RWPE2 (cell line): ENCODE results near the gene FBXL7.

Experiments used
- ATAC-seq: fragments of 200-7000 bp; cut with Tn5 transposase; 3 replicates; pipeline ENCODE4 v1.9.1; 2021; ENCODE audit warnings: low read depth
- DNase-seq: peaks from one replicate; pipeline ENCODE4 v3.0.0-alpha.2; 2020; ENCODE audit warnings: low spot score
- H3K27ac ChIP-seq: fragments of 450-650 bp; 2 replicates; pipeline ENCODE4 v1.5.1; 2017; ENCODE audit warnings: mild to moderate bottlenecking; ENCODE audit not compliant: poor library complexity, severe bottlenecking
- H3K27me3 ChIP-seq: fragments of 250-450 bp; sonication (Bioruptor Pico); 2 replicates; pipeline ENCODE4 v1.5.1; 2021; ENCODE audit warnings: mild to moderate bottlenecking, moderate library complexity; ENCODE audit not compliant: insufficient read depth, poor library complexity, severe bottlenecking
- H3K36me3 ChIP-seq: fragments of 250-450 bp; sonication (Bioruptor Pico); 2 replicates; pipeline ENCODE4 v1.5.1; 2020; ENCODE audit warnings: low read depth, mild to moderate bottlenecking, moderate library complexity
- H3K4me1 ChIP-seq: fragments of 250-450 bp; sonication (Bioruptor Pico); 2 replicates; pipeline ENCODE4 v1.5.1; 2021; ENCODE audit warnings: mild to moderate bottlenecking, moderate library complexity; ENCODE audit not compliant: insufficient read depth, poor library complexity, severe bottlenecking
- H3K4me3 ChIP-seq: fragments of 250-450 bp; sonication (Bioruptor Pico); 2 replicates; pipeline ENCODE4 v1.5.1; 2021; ENCODE audit warnings: mild to moderate bottlenecking, moderate library complexity; ENCODE audit not compliant: severe bottlenecking
- H3K9me3 ChIP-seq: fragments of 250-450 bp; sonication (Bioruptor Pico); 2 replicates; pipeline ENCODE4 v1.5.1; 2021; ENCODE audit warnings: mild to moderate bottlenecking, moderate library complexity; ENCODE audit not compliant: severe bottlenecking
- CTCF ChIP-seq: fragments of 450-650 bp; IDR thresholded peaks from one replicate; pipeline ENCODE4 v1.5.1; 2017; ENCODE audit warnings: mild to moderate bottlenecking, moderate library complexity; ENCODE audit not compliant: poor library complexity, severe bottlenecking

FBXL7 gene

DNA sequence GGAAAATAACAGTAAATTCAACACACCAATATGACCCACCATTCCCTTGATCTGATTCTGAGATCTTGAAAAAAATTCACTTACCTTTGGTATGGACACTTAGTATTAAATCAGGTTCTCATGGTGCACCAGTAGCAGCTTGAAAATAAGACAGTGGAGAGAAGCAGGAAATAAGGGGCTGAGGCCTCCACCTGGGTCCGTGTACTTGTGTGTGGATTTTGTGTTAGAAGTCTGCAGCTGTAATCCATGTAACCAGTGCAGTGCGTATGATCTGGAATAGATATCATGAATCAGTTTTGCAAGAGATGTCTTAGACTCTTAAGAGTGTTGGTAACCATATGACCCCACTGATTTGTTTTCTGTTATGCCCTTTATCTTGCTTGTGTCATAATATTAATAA is 107.1 kb downstream of the FBXL7 start:
- Histone ChIP-seq H3K36me3 (no peaks in the 10 kb centered on the region), H3K4me1 (no peaks in the 10 kb centered on the region), H3K9me3 (no peaks in the 10 kb centered on the region), H3K27me3 (no peaks in the 10 kb centered on the region), H3K27ac (no peak overlapping the region), H3K4me3 (no peak overlapping the region)
- ATAC-seq (no peak), DNase-seq (no peak)
- no peak for TF ChIP-seq CTCF

GRCh38 chr5:15609076-15609725 is 109.2 kb downstream of the FBXL7 start:
- ATAC-seq, result no peak
- Histone ChIP-seq H3K36me3 (no peaks in the 10 kb centered on the region), H3K4me1 (no peaks in the 10 kb centered on the region), H3K27ac (no peak overlapping the region), H3K27me3 (no peaks in the 10 kb centered on the region), H3K4me3 (no peak overlapping the region), H3K9me3 (no peaks in the 10 kb centered on the region)
- no peak for TF ChIP-seq CTCF
- DNase-seq, result no peak

- no peak for DNase-seq
Observed at GRCh38 chr5:15610216-15610615, 110.2 kb downstream of the FBXL7 start.

GRCh38 chr5:15611008-15611407 is 111.0 kb downstream of the FBXL7 start:
- Histone ChIP-seq H3K36me3 (no peaks in the 10 kb centered on the region), H3K27ac (no peak overlapping the region), H3K9me3 (no peaks in the 10 kb centered on the region), H3K27me3 (no peaks in the 10 kb centered on the region), H3K4me3 (no peak overlapping the region), H3K4me1 (no peaks in the 10 kb centered on the region)
- TF ChIP-seq CTCF, result no peak
- no peak for DNase-seq
- no peak for ATAC-seq

More at GRCh38 chr5:15610216-15610615, 110.2 kb downstream of the FBXL7 start:
- Histone ChIP-seq H3K36me3 (no peaks in the 10 kb centered on the region), H3K9me3 (no peaks in the 10 kb centered on the region), H3K4me1 (no peaks in the 10 kb centered on the region), H3K4me3 (no peak overlapping the region), H3K27ac (no peak overlapping the region), H3K27me3 (no peaks in the 10 kb centered on the region)
- TF ChIP-seq CTCF, result no peak
- ATAC-seq, result no peak

DNA sequence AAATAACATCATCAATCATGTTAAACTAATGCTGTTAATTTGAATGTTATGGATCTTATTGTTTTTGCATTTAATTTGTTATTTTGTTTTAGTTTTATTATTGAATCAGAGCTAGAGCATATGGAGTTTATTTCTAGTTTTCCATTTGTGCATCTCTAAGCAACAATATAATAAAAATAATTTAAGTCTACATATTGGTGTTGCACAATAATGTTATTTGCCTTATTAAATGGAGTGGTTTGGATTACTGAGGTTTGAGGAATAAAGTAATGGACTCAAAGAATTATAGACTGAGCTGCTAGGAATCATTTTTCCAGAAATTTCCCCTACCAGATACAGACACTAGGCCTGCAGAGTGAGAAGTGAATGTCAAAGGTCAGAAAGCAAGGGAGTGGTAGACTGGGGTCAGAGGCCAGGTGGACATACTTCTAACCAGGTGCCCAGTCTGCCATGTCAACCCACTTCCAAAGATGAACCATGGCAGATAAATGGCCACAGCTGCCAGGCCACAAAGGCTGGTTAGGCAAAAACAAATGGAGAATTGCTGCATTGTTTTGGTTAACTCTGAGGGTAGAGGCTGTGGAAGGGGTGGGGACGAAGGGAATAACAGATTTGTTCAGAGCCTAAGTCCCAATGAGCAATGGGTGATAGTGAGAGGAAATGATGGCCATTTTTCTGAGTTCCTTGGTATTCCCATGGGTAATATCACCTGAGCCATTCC is 113.1 kb downstream of the FBXL7 start:
- H3K4me1 ChIP-seq, result no peaks in the 10 kb centered on the region
- no peaks in the 10 kb centered on the region for H3K36me3 ChIP-seq
- no peaks in the 10 kb centered on the region for H3K9me3 ChIP-seq
- H3K27me3 ChIP-seq, result no peaks in the 10 kb centered on the region
- no peak for DNase-seq
- ATAC-seq, result no peak
- H3K27ac ChIP-seq, result no peak overlapping the region
- no peak for TF ChIP-seq CTCF
- H3K4me3 ChIP-seq, result no peak overlapping the region
